Measurements from ENCODE around the gene FOXO3.

FOXO3 gene

DNA sequence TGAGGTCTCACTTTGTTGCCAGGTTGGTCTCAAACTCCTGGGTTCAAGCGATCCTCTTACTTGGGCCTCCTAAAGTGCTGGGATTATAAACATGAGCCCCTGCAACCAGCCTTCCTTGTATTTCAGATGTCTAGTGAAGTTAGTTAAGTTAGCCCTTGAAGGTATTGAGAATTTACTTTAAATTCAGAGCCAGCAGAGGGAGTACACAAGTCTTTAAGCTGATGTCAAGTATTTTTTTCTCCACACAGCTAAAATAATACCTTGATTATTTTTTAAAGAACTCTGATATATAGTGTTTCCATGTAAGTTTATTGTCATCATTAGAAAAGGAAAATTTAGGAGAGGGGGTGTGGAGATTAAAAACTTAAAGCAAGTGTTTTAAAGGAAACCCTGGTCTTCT, 9.8 kb downstream of the FOXO3 start:
- H4K20me1 ChIP-seq (ENCODE audit: control insufficient read depth, insufficient read depth, low read depth, low read length), result peaks cover 14% of the 10 kb centered on the region
- no peaks in the 10 kb centered on the region for H3K9me3 ChIP-seq (ENCODE audit: control insufficient read depth, insufficient read depth, low read length)
- H3K79me2 ChIP-seq (ENCODE audit: control insufficient read depth, low read length), result peaks cover 16% of the 10 kb centered on the region
- H3F3A ChIP-seq (ENCODE audit: control insufficient read depth, insufficient read depth), result peaks cover 6% of the 10 kb centered on the region
- TF ChIP-seq, protein P1, sequence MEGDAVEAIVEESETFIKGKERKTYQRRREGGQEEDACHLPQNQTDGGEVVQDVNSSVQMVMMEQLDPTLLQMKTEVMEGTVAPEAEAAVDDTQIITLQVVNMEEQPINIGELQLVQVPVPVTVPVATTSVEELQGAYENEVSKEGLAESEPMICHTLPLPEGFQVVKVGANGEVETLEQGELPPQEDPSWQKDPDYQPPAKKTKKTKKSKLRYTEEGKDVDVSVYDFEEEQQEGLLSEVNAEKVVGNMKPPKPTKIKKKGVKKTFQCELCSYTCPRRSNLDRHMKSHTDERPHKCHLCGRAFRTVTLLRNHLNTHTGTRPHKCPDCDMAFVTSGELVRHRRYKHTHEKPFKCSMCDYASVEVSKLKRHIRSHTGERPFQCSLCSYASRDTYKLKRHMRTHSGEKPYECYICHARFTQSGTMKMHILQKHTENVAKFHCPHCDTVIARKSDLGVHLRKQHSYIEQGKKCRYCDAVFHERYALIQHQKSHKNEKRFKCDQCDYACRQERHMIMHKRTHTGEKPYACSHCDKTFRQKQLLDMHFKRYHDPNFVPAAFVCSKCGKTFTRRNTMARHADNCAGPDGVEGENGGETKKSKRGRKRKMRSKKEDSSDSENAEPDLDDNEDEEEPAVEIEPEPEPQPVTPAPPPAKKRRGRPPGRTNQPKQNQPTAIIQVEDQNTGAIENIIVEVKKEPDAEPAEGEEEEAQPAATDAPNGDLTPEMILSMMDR (IDR thresholded peaks at IDR 0.05; ENCODE audit: low read depth, low read length, poor library complexity, severe bottlenecking), result peak; percentile 11
- no peak for TF ChIP-seq EZH2phosphoT487 (IDR thresholded peaks at IDR 0.05; ENCODE audit: borderline replicate concordance, low read length)
- H3K36me3 ChIP-seq (ENCODE audit: control insufficient read depth, low read length), result peaks cover 46% of the 10 kb centered on the region
- H3K4me3 ChIP-seq (ENCODE audit: low read length), result no peak overlapping the region
- no peaks in the 10 kb centered on the region for H3K9me2 ChIP-seq (replicated peaks; ENCODE audit: control insufficient read depth, low read length)
- no peak overlapping the region for H3K4me2 ChIP-seq (ENCODE audit: low read length)
- H3K27ac ChIP-seq (ENCODE audit: low read depth, low read length), result no peak overlapping the region
- H3K27me3 ChIP-seq (ENCODE audit: control insufficient read depth, low read length), result no peaks in the 10 kb centered on the region
- H3K4me1 ChIP-seq (ENCODE audit: control insufficient read depth, low read length), result peaks cover 12% of the 10 kb centered on the region

DNA sequence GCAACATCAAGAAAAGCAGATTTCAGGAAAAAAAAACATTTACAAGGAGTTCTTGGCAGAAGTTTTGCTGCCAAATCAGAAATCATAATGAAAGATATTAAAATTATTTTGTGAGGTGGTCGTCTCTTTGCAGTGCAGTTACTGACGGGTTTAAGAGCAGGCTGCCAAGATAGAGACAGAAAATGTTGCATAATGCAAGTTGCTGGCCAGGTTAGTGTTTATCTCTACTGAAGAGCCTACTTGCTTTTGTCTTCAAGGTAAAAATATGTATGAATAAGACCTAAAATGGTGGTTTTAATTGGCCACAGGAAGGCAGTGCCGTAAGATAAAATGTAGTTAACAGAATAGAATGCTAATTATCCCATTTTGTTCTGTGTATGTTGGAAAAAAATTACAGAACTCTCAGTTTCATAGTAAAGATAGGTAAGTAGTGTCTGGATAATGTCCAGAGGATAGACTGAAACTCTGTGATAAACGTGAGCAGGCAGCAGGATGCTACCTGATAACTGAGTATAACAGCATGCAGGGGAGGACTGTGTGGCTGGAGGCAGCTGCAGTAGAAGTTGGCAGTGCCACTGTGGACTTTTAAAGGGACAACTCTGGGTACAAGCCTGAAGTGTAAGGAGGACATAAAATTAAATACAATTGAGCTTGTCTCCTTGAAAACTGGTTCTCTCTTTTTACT, 13.9 kb downstream of the FOXO3 start:
- Histone ChIP-seq H3K4me2 (ENCODE audit: low read length) (no peak overlapping the region), H3K9me3 (ENCODE audit: control insufficient read depth, insufficient read depth, low read length) (no peaks in the 10 kb centered on the region), H3K27ac (ENCODE audit: low read depth, low read length) (no peak overlapping the region), H3K36me3 (ENCODE audit: control insufficient read depth, low read length) (peaks cover 22% of the 10 kb centered on the region), H3K4me3 (ENCODE audit: low read length) (no peak overlapping the region), H3K4me1 (ENCODE audit: control insufficient read depth, low read length) (peaks cover 11% of the 10 kb centered on the region), H4K20me1 (ENCODE audit: control insufficient read depth, insufficient read depth, low read depth, low read length) (no peaks in the 10 kb centered on the region), H3K27me3 (ENCODE audit: control insufficient read depth, low read length) (no peaks in the 10 kb centered on the region), H3F3A (ENCODE audit: control insufficient read depth, insufficient read depth) (no peaks in the 10 kb centered on the region), H3K79me2 (ENCODE audit: control insufficient read depth, low read length) (peaks cover 5% of the 10 kb centered on the region), H3K9me2 (replicated peaks; ENCODE audit: control insufficient read depth, low read length) (no peaks in the 10 kb centered on the region)
- TF ChIP-seq EZH2phosphoT487 (IDR thresholded peaks at IDR 0.05; ENCODE audit: borderline replicate concordance, low read length), result no peak
- TF ChIP-seq, protein P1 (IDR thresholded peaks at IDR 0.05; ENCODE audit: low read depth, low read length, poor library complexity, severe bottlenecking), result no peak

- no peaks in the 10 kb centered on the region for H4K20me1 ChIP-seq (ENCODE audit: control insufficient read depth, insufficient read depth, low read depth, low read length)
- H3K36me3 ChIP-seq (ENCODE audit: control insufficient read depth, low read length), result peaks cover 13% of the 10 kb centered on the region
Measured at GRCh38 chr6:108575905-108576494, 15.3 kb downstream of the FOXO3 start.

More at GRCh38 chr6:108575905-108576494, 15.3 kb downstream of the FOXO3 start:
- Histone ChIP-seq H3K27me3 (ENCODE audit: control insufficient read depth, low read length) (no peaks in the 10 kb centered on the region), H3F3A (ENCODE audit: control insufficient read depth, insufficient read depth) (no peaks in the 10 kb centered on the region), H3K9me2 (replicated peaks; ENCODE audit: control insufficient read depth, low read length) (no peaks in the 10 kb centered on the region), H3K79me2 (ENCODE audit: control insufficient read depth, low read length) (peaks cover 5% of the 10 kb centered on the region), H3K4me3 (ENCODE audit: low read length) (no peak overlapping the region), H3K4me1 (ENCODE audit: control insufficient read depth, low read length) (peaks cover 11% of the 10 kb centered on the region), H3K4me2 (ENCODE audit: low read length) (no peak overlapping the region), H3K9me3 (ENCODE audit: control insufficient read depth, insufficient read depth, low read length) (no peaks in the 10 kb centered on the region), H3K27ac (ENCODE audit: low read depth, low read length) (no peak overlapping the region)
- TF ChIP-seq EZH2phosphoT487 (IDR thresholded peaks at IDR 0.05; ENCODE audit: borderline replicate concordance, low read length), result no peak
- TF ChIP-seq, protein P1 (IDR thresholded peaks at IDR 0.05; ENCODE audit: low read depth, low read length, poor library complexity, severe bottlenecking), result no peak

All from DOHH2 (cell line).